ENCODE measurements around the gene SLC6A5.

SLC6A5 gene

DNA sequence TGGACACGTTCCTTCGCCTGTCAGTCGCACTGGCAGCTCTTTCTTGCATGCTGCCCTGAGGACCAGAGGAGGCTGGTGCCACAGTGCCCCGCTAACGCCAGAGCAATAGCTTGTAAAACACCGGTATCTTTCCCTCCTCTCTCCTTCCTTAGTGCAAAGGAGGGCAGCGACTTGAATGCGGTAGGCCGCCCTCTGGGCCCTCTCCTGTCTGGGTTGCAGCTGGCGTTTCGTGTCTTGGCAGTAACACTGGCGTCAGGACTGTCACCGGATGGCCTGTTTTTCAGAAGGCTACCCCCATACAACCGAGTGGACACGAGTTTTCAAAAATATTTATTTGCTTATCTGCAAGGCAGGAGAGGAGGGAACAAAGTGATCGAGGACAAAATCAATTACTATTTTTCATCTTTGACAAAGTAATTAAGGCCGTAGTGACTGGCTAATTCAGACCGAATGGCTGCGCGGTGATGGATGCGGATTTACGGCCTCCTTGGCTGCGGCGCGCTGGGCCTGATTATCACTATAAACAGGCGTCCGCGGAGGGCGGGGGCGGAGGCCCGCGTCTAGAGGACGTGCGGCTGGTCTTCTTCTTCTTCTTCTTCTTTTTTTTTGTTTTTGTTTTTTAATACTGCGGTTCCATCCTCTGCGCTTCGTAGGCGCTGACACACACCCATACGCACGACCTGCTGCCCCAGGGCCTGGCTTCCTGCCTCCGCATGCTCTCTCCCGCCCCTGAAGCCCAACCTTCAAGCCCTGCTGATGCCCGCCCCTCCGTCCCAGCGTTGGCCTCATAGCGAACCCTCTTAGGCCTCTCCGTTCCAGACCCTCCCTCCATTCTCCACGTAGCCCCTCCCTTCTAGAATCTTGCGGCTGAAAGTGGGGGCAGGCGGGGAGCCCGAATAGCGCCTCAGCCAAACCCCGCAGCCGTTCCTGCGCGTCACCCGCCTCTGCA is 2.9 kb upstream of the SLC6A5 start:
- no peak for DNase-seq

DNA sequence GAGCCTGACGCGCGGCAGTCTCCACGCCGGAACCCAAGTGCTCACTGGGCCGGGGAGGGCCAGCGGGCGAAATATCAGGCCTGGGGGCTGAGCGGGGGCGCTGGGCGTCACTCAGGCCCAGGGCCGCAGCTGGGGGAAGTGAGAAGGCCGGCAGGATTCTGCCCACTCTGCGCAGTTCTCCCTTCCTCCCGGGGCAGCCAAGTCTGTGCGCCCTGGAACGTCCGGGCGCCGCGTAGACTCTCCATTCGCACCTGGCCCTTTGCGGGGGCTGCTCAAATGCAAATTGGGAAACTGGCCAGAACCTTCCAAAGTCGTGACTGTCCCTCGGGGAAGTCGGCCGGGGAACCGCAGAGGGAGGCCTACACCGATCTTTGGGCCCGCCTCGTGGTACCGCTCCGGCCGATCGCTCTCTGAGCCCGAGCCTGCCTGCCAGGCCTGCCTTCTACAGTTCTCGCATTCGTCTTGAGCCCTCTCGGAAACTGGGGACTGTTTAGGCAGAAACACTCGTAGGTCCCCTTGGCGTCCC is 2.2 kb upstream of the SLC6A5 start:
- no peak for DNase-seq

DNA sequence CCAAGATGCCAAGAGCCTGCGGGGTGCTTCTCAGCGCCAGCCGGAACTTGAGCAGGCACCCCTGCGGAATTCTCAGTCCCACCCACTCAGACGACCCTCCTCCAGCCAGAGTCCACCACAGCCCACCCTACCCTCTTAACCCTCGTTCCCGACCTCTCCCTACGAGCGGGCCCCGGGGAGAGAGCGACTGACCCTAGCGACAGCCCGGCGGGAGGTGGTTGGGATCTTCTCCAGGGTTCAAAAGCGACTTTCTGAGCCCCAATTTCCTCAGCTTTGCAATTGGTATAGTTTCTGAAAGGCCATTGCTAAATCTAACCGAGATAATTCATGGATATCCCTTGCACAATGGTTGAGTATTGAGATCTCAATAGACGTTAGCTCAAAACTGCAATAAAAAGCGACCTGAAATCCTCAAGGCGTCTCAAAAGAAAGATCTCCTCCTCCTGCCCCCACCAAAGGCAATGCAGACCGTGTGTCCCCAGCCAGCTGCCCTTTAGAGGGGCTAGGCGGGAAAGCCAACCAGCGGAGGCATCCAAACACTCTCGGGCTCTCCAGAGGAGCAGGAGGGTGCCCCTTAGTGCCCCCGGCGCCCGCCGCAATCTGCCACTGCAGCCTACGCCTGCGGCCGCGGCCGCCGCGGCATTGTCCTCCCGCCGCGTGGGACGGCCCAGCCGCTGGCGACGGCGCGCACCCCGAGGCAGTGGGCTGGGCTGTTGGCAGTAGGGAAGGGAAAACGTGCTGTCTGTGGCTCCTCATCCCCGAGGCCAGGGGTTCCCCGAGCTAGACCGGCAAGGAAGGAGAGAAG is 1.5 kb upstream of the SLC6A5 start:
- no peak for DNase-seq

GRCh38 chr11:20598492-20598891 is 916 bp upstream of the SLC6A5 start:
- DNase-seq: no peak

DNA sequence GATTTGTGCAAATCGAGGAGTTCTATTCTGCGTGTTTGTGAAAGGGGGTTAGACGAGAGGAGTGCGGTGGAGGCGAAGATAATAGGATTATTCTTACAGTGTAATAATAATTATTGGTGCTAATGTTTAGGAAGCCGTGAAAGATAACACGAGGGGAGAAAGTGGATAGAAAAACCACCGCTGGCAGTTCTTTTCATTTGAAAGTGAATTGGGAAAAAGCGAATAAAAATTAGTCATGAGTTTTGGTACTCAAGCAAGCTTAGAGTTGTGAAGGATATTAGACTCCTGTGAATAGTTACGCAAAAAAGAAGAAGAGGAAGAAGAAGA is 575 bp downstream of the SLC6A5 start:
- no peak for DNase-seq

GRCh38 chr11:20600551-20600950 is 1.1 kb downstream of the SLC6A5 start:
- no peak for DNase-seq

- DNase-seq: no peak
Observed at GRCh38 chr11:20601221-20601914, 2.0 kb downstream of the SLC6A5 start.

DNA sequence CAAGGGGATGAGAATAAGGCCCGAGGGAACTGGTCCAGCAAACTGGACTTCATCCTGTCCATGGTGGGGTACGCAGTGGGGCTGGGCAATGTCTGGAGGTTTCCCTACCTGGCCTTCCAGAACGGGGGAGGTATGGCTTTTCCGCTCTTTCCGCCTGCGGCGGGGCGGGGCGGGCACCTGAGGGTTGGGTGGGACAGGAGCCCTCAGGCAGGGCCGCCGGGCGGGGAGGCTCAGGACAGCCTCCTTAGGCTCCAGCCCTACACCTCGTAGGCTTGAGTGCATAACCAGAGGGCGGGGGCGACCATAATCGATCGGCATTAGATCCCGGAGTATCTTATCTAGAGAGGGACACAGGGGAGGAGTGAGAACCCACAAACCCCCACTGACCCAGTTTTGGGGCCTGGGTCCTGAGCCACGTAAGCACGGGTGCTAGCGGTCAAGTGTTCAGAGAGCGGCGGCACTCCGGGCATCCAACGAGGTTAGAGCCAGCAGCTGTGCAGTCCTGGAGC is 4.9 kb downstream of the SLC6A5 start:
- no peak for DNase-seq

DNA sequence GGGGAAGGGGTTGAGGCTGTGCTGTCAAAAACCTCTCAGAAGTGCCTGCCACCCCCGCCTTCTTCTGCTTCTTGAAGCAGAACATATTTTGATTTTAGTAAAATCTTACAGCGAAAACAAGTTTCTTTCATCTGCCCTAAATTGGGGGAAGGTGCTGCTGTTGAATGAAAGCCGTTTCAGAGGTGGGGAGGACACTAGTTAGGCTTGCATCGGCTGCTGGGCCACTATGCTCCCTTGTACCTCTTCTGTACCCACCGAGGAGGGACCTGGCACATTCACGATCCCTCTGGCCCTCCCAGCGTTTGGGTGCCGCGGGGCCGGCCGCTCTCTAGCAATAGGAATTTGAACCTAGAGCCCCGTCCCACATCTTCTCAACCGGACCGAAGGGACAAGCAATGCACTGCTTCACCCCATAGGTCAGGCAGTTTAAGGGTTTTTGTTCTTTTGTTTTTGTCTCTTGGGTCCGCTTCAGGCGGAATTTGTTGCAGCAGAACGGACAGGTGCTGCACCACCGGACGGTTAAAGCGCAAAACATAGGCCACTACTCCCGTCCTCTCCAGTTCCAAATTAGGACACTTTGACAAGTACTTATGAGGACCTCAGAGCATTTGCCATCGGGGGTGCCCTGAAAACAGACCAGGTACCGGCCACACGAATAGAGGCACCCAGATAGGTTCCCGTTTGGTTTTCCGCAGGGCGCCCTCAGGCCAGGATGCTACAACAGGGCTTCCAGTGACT is 5.6 kb downstream of the SLC6A5 start:
- no peak for DNase-seq

DNA sequence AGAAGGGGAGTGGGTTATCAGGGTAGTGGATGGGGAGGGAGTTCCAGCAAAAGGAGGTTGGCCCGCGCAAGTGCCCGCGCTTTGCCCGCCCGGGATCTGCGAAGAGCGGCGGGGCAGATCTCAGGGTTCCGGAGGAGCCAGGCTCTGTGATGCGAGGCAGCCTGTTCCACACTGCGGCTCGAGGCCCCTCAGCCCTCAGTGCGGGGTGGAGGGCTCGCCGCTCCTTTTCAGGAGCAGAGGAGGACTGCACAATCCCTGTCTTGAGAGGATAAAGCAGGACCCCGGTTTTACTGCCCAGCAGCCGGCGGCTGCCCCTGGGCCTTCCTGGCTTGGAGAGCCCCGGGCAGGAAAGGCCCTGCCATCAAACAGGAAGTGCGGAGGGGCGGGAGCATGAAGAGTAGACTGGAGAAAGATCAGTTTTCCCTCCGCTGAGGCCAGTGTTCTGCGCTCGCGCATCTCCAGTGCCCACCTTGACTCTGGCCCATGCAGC is 6.2 kb downstream of the SLC6A5 start:
- DNase-seq: no peak

DNA sequence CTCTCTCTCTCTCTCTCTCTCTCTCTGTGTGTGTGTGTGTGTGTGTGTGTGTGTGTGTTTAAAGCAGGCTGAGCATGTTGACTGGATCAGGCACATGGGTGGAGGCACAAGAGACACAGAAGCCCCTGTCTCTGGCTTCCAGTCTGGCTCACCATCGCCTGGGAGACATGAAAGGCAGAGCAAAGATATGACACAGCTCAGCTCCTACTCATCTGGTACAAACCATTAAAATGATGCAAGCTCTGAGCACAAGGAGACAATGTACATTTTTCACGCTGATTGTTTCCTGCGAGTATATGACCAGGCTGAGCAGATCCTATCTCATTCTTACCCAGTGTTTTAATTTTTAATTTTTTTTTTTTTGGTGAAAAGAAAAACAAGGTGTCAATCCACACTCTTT is 9.5 kb downstream of the SLC6A5 start:
- no peak for DNase-seq

GRCh38 chr11:20609727-20610707 is 10.6 kb downstream of the SLC6A5 start:
- DNase-seq: peak; percentile 66

DNA sequence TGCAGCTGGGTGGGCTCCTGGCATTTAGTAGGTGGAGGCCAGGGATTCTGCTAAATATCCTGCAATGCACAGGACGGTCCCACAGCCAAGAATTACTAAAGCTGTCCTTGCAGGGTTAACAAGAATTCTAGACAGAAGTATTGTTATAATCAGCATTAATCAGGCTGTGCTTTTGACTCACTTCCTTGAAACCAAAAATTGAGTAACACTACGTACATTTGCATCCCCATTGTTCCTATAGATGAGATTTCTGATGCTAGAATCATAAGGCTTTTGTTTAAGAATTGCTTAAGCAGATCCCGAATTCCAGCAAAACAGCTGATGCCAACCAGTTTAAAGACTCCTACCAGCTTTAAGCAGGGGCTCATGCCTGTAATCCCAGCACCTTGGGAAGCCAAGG is 11.4 kb downstream of the SLC6A5 start:
- no peak for DNase-seq

GRCh38 chr11:20611445-20611844 is 12.0 kb downstream of the SLC6A5 start:
- no peak for DNase-seq

GRCh38 chr11:20611892-20612291 is 12.5 kb downstream of the SLC6A5 start:
- DNase-seq: no peak

DNA sequence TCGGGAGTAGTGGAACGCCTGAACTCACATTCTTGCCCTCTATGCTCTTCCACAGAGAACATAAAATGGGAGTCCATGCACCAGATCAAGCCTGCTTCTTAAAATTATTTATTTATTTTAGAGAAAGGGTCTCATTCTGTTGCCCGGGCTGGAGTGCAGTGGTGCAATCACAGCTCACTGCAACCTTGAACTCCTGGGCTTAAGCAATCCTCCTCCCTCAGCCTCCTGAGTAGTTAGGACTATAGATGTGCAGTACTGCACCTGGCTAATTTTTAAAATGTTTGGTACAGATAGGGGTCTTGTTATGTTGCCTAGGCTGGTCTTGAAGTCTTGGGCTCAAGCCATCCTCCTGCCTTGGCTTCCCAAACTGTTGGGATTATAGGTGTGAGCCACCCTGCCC is 13.0 kb downstream of the SLC6A5 start:
- no peak for DNase-seq

DNA sequence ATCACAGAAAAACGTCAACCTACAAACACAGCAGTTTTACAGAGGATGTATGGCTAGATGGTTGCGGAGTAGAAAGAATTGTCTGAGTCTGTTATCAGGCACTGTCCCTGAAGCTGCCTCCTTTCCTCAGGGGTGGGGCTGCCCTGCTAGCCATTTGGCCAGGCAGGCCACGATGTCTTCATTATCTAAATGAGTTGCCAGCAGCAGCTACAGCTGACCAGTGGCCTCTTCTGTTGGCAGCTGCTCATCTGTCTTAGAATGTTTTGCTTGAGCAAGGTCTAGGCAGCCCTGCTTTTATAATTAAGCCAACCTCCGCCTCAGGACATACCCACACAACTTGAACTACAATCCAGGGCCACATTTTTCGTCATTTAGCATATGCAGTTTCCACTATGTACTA is 17.5 kb downstream of the SLC6A5 start:
- no peak for DNase-seq

- DNase-seq: peak; percentile 35
Observed at GRCh38 chr11:20617346-20618005, 18.1 kb downstream of the SLC6A5 start.

- DNase-seq: no peak
Observed at GRCh38 chr11:20618083-20618482, 18.7 kb downstream of the SLC6A5 start.

GRCh38 chr11:20620988-20621387 is 21.6 kb downstream of the SLC6A5 start:
- no peak for DNase-seq

All from right kidney (tissue), 1 donor.